ENCODE data around the gene RHBDD1.

- TF ChIP-seq CTCF (IDR thresholded peaks at IDR 0.05) (no peak), PHF8 (IDR thresholded peaks at IDR 0.05; ENCODE audit: borderline replicate concordance, low read depth) (no peak), POLR2A (IDR thresholded peaks at IDR 0.05; ENCODE audit: low read length) (no peak), REST (IDR thresholded peaks at IDR 0.05) (no peak), CBX2 (IDR thresholded peaks at IDR 0.05; ENCODE audit: borderline replicate concordance, low read depth) (no peak), MYC (IDR thresholded peaks at IDR 0.05; ENCODE audit: borderline replicate concordance, low read length) (no peak), CHD2 (IDR thresholded peaks at IDR 0.05; ENCODE audit: low read length, partially characterized antibody) (no peak), USF2 (IDR thresholded peaks at IDR 0.05) (no peak), BHLHE40 (IDR thresholded peaks at IDR 0.05; ENCODE audit: low read depth, low read length) (no peak)
Observed at GRCh38 chr2:227013330-227013729, 177.5 kb downstream of the RHBDD1 start.
